Fibroblast of pulmonary artery (primary cell): Measurements from ENCODE around the gene WSB2.

ENCODE experiments used
- DNase-seq: peaks from one replicate; pipeline ENCODE4 v3.0.0-alpha.2; 2010; ENCODE audit warnings: low read depth
- H3K4me3 ChIP-seq: replicated peaks from 2 replicates; pipeline ENCODE4 v1.5.1; 2011; ENCODE audit warnings: low read depth, mild to moderate bottlenecking, control low read depth, low read length, moderate library complexity
- TF ChIP-seq, protein P1 (sequence below): IDR thresholded peaks from 2 replicates; pipeline ENCODE4 v1.5.1; 2011; ENCODE audit warnings: mild to moderate bottlenecking, control low read depth, low read length, inconsistent platforms; ENCODE audit errors: missing control alignments

The WSB2 gene

DNA sequence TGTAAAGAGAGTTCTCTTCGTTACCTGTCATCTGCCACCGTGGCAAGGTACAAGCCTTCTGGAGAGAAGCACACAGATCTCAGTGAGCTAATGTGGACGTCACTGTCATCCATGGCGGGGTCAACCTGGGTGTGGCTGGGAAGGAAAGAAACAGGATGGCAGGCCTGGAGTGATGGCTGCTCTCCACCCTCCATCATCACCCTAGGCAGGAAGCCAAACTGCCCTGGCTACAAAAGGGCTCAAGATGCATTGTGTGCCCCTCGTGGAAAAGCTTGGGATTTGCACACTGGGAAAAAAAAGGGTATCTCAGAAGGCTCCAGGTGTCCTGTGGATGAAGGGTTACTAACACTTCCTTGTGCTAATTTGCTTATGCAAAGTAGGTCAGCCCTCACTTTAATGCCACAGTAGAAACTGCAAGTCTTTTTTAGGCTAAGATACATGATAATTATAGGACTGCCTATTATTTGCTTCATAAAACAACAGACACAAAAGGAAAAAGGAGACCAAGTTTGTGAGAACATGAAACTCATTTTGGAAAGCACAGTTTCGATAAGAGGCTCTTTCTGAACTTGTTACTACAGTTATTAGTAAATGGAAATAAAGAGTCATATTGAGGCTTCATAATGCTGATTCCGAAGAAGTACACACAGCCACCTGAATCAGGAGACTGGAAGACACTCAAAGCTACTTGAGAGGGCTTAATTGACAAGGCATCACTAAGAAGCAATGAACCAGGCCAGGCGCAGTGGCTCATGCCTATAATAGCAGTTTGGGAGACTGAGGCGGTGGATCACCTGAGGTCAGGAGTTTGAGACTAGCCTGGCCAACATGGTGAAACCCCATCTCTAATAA is 25.6 kb downstream of the WSB2 start:
- peak; percentile 30 for DNase-seq
- TF ChIP-seq, protein P1, sequence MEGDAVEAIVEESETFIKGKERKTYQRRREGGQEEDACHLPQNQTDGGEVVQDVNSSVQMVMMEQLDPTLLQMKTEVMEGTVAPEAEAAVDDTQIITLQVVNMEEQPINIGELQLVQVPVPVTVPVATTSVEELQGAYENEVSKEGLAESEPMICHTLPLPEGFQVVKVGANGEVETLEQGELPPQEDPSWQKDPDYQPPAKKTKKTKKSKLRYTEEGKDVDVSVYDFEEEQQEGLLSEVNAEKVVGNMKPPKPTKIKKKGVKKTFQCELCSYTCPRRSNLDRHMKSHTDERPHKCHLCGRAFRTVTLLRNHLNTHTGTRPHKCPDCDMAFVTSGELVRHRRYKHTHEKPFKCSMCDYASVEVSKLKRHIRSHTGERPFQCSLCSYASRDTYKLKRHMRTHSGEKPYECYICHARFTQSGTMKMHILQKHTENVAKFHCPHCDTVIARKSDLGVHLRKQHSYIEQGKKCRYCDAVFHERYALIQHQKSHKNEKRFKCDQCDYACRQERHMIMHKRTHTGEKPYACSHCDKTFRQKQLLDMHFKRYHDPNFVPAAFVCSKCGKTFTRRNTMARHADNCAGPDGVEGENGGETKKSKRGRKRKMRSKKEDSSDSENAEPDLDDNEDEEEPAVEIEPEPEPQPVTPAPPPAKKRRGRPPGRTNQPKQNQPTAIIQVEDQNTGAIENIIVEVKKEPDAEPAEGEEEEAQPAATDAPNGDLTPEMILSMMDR: peak; percentile 17
- no peak overlapping the region for H3K4me3 ChIP-seq

DNA sequence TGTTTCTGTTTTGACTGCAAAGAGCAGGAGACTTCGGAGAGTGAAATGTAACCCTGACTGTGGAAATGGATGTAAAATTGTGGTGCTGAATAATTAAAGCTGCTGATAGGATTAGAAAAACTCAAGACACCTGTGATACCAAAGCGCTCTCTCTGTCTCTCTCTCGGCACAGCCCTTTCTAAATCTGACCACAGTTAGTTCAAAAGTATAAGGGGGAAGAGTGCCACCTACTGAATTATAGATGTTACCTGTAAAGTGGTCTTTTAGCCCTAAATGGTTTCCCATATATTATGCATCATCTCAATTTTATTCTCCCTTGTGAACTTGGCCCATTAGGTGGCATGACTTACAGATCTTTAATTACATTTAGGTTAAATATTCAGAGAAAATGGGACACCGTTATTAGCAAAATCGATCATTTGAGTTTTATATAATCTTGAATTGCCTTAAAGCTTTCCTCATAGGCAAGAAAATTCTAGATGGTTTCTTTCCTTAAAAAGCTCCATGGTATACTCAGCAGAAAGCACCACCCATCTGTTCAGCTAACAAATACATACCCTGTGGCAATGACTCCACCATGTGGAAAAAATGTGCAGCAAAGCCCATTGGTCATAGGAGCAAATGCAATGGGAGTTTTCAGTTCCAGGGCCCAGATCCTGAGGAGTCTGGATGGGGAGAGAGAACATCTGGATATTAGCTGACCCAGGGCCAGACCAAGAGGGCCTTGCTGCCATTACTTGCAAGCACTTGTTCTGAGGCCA is 26.4 kb downstream of the WSB2 start:
- DNase-seq: peak; percentile 60
- no peak overlapping the region for H3K4me3 ChIP-seq
- TF ChIP-seq, protein P1: peak; percentile 40

DNA sequence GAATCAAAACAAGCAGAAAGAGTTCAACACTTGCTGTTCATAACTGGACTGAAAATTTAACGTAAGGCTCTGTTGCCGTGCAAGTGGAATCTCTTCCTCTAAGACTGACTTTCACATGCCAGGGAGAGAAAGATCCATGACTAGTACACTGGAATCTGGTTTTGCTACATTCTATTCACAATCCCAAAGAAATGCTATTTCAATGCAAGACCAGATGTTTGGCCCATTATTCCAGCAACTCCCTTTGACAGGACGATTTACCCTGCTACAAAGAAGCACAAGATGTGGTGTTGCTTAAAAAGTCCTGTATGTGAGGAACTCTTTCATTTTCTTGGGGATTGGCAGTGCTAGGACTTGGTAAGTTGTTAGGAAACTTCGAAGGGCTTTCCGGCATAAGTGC is 27.1 kb downstream of the WSB2 start:
- H3K4me3 ChIP-seq: no peak overlapping the region
- no peak for DNase-seq
- TF ChIP-seq, protein P1: no peak

DNA sequence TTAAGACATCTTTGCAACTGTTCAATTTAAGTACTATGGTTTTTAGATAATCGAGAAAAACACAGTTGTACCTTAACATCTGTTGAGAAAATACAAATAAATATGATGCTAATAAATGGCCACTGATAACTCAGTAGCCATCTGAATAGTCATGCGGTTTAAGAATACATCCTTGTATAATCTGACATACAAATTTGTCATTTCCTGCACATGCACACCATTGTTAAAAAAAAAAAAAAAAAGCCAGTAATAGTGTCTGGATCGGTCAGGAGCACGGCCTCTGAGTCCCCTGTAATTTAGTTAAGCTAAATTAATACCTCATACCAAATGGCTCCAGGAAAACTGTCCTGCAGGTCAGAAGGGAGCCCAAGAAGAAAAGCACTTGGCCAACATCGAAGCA is 27.7 kb downstream of the WSB2 start:
- H3K4me3 ChIP-seq: no peak overlapping the region
- TF ChIP-seq, protein P1: no peak
- DNase-seq: peak; percentile 26

DNA sequence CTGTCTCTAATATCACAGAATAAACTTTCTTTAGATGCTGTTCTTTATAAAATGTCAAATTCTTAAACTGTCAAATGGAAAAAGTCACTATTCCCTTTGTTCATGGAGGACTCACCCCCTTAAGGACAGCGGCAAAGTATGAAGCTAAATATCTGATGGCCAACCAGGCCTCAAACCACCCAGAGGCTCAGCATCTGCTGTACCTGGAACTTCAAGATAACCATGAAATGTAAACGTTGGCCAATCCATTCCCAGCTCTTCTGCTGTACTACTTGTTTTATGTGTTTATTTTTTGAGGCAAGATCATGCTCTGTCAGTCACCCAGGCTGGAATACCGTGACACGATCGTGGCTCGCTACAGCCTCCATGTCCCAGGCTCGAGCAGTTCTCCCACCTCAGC is 28.8 kb downstream of the WSB2 start:
- no peak for DNase-seq
- no peak overlapping the region for H3K4me3 ChIP-seq
- TF ChIP-seq, protein P1: no peak

DNA sequence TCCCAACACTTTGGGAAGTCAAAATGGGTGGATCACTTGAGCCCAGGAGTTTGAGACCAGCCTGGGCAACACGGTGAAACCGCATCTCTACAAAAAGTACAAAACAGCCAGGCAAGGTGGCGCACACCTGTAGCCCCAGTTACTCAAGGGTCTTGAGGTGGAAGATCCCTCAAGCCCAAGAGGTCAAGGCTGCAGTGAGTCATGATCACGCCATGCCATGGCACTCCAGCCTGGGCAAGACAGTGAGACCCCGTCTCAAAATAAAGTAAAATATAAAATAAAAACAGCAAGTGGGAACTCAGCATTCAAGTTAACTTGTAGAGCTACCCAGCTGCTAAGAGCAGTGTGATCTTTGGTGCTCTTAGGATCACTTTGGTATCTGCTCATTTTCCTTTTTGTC is 31.8 kb downstream of the WSB2 start:
- DNase-seq: no peak
- no peak overlapping the region for H3K4me3 ChIP-seq
- TF ChIP-seq, protein P1: no peak

DNA sequence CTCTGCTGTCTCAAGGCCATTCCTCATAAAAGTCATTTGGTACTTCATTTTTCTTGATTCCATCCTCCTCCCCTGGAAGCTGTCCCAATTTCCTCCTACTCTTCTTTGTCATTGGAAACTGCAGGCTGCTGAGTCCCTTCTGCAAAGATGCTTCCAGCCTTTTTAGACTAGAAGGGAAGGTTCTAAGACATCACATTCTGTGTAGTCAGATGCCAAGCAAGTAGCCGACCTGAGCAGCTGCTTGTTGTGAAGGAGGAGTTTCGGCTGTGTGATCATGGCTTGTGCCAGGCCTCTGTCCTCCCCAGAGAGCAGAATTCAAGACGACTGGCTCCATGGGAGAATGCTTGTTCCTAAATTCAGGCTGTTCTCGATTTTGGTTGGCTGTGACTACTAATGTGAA is 35.8 kb downstream of the WSB2 start:
- TF ChIP-seq, protein P1: no peak
- DNase-seq: no peak
- no peak overlapping the region for H3K4me3 ChIP-seq
